GM12875 (cell line): Measurements from ENCODE around the gene SH2D7.

ENCODE experiments used
- H3K4me3 ChIP-seq: one replicate; pipeline ENCODE4 v1.5.1; 2011; ENCODE audit warnings: low read depth, low read length, control low read depth
- TF ChIP-seq, protein P1 (sequence below): IDR thresholded peaks from 2 replicates; pipeline ENCODE4 v1.5.1; 2011; ENCODE audit warnings: low read depth, mild to moderate bottlenecking, control low read depth, inconsistent platforms, low read length, moderate library complexity, borderline replicate concordance; ENCODE audit not compliant: insufficient read depth

Gene SH2D7

DNA sequence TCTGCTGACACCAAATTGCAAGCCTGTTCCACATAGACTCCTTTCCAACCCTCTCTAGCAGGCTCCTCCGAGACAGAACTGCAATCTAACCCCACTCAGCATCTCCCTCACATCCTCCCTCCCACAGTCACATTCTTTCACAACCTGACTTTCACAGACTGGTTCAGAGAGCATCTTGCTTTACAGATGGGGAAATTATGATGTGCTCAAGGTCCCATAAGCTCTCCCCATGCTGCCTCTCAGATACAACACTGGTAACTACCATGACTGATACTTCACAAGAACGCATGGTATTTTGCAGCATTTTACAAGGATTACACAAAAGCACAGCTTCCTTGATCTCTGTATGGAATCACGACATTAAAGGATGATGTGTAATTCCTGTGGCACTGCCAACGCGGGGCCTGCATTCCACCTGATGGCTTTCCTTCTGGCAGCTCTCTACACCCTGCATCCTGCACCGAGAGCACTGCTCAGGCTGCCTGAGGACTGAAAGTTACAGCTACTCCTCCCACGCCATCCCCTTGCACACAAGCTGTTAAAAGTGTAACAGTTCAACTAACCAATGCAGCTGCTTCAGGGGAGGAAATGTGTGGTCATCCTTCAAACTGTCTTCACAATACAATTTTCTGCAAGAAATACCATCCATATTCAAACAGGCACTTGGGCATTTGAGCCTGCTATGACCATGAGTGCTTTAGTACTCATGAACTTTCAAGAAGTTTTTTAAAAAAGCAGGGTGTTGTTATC, 42.5 kb upstream of the SH2D7 start:
- H3K4me3 ChIP-seq, result no peak overlapping the region
- TF ChIP-seq, protein P1, sequence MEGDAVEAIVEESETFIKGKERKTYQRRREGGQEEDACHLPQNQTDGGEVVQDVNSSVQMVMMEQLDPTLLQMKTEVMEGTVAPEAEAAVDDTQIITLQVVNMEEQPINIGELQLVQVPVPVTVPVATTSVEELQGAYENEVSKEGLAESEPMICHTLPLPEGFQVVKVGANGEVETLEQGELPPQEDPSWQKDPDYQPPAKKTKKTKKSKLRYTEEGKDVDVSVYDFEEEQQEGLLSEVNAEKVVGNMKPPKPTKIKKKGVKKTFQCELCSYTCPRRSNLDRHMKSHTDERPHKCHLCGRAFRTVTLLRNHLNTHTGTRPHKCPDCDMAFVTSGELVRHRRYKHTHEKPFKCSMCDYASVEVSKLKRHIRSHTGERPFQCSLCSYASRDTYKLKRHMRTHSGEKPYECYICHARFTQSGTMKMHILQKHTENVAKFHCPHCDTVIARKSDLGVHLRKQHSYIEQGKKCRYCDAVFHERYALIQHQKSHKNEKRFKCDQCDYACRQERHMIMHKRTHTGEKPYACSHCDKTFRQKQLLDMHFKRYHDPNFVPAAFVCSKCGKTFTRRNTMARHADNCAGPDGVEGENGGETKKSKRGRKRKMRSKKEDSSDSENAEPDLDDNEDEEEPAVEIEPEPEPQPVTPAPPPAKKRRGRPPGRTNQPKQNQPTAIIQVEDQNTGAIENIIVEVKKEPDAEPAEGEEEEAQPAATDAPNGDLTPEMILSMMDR, result no peak

DNA sequence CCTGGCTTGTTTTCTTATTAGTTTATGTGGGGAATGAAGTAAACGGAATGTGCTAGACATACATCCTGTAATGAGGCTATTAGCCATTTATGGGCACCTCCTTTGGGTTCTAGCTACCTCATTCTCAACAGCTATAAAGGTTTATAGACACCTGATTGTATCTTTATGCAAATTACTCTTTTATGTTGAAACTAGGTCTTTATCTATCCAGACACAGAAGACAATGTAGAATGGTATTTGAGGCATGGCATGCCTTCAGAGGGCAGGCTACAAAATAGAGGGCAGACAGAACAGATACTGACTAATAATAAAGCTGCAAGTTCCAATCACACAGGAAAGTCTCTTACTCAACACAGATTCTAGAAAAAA, 41.9 kb upstream of the SH2D7 start:
- TF ChIP-seq, protein P1, result no peak

DNA sequence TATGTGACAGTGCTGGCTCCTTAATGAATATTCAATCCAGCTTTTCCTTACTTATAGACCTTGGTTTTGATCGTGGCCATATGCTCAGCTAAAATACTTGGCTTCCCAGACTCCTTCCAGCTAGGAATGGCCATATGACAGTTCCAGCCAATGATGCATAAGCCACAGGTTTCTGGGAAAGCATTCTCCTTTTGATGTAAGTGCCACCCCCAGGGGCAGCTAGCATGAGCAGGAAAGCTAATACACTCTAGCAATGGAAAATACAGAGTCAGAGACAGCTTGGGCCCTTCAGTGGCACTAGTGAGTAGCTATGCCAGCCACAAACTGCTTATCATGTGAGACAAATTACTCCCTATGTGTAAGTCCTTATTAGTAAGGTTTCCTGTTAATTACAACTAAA, 41.5 kb upstream of the SH2D7 start:
- H3K4me3 ChIP-seq, result no peak overlapping the region
- TF ChIP-seq, protein P1, result no peak

More for the DNA sequence above, 41.9 kb upstream of the SH2D7 start:
- no peak overlapping the region for H3K4me3 ChIP-seq

DNA sequence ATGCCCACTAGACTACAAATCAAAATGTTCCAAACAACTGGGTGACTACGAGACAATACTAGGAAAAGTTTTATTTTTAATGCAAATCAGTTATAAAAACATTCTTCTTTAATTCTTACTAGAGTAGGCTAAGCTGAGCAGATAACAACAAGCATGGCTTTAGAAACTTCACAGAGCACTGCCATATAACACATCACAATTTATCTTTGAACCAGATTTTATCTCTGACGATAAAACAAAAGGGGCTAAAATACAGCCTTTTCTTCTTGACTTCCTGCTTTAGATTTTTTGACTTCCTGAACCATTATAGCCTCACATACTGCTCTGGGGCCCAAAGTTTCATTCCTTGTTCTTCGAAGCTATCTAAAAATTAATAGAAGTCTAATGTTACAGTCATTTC, 40.8 kb upstream of the SH2D7 start:
- TF ChIP-seq, protein P1, result no peak
- H3K4me3 ChIP-seq, result no peak overlapping the region

DNA sequence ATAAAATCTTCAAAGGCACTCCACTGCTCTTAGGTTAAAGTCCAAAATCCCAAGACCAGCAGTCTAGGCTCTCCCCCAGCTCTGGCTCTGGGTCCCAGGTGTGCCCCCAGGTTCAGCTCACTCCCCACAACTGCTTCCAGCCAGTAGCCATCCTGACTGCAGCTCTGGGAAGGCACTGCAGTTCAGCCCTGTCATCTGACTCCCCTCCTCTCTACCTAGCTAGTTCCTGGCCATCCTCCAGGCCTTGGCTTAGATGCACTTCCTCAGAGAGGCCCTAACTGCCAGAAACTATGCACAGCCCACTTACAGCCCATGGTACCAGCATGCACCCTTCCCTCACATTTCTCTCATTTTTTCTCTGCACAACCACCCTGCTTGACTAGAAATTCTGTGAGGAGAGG, 40.4 kb upstream of the SH2D7 start:
- H3K4me3 ChIP-seq, result no peak overlapping the region

DNA sequence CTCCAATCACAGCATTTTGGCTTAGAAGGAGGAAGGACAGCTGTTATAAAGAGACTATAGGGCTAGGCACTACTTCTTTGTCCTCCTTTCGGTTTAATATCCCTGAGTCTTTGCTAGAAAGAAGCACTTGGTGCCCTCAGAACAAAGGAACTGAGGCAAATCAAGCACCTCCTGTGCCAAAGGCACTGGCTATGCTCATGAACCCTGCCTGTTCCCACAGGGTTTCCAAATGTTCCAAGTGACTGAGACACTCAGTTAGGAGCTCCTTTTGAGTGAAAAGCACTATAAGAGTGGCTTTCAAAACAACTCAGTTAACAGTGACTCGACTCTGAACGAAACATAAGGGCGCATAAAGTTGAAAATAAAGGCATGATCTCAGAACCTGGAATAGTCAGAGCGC, 39.8 kb upstream of the SH2D7 start:
- no peak overlapping the region for H3K4me3 ChIP-seq
- TF ChIP-seq, protein P1, result no peak

More for the DNA sequence above, 40.4 kb upstream of the SH2D7 start:
- TF ChIP-seq, protein P1, result no peak

DNA sequence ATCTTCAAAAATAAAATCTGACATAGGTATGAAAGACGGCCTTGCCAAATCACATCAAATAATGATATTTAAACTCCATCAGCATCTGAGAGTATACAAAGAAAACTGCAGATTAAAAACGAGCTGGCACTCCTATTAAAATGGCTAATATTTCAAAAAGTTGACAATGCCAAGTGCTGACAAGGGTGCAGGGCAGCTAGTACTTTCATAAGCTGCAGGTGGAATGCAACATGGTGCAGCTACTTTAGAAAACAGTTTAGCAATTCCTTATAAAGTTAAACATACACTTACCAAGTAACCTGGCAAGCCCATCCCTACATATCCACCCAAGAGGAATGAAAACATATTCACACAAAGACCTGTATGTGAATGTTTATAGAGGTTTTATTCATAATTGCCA, 37.8 kb upstream of the SH2D7 start:
- TF ChIP-seq, protein P1, result no peak

More for the DNA sequence above, 37.8 kb upstream of the SH2D7 start:
- H3K4me3 ChIP-seq, result no peak overlapping the region
